ENCODE results near the gene MRGPRG.

MRGPRG gene

DNA sequence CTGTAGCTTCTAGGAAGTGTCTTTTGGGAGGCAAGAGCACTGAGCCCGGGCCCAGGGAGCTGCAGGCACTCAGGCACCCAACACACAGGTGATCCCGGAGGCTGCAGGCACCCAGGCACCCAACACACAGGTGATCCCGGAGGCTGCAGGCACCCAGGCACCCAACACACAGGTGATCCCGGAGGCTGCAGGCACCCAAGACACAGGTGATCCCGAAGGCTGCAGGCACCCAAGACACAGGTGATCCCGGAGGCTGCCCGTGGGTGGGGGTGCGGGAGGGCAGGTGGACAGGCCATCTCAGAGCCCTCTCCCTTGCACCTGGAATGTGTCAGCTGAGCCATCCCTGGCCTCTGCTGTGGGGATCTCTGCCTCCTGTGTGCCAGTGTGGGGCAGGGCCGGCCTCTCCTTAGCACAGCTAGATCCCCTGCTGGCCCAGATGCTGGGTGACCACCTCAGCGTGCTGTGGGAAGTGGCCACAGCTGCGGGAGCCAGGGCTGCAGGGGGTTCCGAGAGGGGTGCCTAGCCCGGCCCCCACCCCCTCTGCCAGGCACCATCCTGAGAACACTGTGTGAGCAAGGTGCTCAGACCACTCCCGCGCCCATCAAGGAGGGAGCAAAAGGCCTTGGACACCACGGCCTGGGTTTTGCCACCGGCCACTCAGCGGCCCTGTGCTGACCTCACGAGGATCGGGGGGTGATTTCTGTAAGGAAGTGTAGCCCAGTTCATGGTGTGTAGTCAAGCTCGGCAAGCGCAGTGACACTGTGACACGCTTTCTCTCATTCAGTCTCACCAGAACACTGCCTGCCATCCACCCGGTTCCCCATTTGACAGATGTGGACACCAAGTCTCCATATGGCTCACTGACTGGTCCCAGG, 14.2 kb downstream of the MRGPRG start:
- TF ChIP-seq, protein P1, sequence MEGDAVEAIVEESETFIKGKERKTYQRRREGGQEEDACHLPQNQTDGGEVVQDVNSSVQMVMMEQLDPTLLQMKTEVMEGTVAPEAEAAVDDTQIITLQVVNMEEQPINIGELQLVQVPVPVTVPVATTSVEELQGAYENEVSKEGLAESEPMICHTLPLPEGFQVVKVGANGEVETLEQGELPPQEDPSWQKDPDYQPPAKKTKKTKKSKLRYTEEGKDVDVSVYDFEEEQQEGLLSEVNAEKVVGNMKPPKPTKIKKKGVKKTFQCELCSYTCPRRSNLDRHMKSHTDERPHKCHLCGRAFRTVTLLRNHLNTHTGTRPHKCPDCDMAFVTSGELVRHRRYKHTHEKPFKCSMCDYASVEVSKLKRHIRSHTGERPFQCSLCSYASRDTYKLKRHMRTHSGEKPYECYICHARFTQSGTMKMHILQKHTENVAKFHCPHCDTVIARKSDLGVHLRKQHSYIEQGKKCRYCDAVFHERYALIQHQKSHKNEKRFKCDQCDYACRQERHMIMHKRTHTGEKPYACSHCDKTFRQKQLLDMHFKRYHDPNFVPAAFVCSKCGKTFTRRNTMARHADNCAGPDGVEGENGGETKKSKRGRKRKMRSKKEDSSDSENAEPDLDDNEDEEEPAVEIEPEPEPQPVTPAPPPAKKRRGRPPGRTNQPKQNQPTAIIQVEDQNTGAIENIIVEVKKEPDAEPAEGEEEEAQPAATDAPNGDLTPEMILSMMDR (IDR thresholded peaks at IDR 0.05): no peak

DNA sequence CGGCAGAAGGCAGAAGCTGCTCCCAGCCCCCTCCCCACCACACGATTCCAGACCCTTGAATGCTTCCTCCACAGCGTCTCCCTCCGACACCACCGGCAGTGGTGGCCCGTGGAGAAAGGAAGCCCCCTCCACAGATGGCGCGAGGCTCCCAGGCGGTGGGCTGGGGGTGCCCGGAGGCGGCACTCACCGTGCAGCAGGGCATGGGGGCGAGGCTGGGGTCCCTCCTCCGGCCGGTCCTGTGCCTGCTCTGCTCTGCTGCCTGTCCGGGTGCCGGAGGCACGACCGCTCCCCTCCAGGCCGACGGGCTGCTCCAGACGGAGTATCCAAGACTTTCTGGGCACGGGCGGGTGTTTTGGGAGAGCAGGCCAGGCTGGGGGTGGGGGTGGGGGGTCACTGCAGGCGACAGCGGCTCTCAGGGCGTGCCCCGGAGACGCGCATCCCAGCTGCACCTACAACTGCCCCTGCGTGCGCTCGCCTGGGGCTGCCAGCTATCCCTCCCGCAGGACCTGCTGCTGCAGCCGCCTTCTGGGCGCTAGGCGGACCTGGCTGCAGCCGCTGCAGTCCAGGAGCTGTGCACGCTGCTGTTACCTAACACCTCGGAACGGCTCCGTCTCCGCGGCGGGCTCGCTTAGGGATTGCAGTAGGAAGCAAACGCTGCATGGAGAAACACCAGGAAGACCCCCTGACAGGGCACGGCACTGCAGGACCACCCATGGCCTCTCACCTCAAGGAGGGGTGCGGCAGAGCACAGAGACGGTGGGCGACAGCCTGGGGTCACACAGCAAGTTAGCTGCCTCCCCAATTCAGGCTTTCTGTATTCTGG, 15.2 kb downstream of the MRGPRG start:
- TF ChIP-seq, protein P1 (IDR thresholded peaks at IDR 0.05): no peak

DNA sequence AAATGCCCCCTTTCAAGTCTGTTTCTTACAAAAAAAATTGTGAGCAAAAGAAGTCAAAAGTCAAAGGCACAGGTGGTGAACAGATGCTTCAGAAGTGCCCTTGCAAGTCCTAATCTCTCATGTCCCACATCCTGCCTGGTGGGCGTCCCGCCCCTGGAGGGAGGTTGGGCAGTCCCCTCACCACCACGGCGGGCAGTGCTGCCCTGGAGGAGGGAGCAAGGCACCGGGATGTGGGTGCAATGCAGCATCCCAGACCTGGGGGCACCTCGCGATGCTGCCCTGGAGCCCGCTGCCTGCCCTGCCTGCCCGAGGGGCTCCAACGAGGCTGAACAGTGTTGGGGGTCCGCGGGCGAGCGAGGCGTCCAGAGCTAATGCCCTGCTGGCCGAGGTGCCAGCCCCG, 15.9 kb downstream of the MRGPRG start:
- TF ChIP-seq, protein P1 (IDR thresholded peaks at IDR 0.05): no peak

DNA sequence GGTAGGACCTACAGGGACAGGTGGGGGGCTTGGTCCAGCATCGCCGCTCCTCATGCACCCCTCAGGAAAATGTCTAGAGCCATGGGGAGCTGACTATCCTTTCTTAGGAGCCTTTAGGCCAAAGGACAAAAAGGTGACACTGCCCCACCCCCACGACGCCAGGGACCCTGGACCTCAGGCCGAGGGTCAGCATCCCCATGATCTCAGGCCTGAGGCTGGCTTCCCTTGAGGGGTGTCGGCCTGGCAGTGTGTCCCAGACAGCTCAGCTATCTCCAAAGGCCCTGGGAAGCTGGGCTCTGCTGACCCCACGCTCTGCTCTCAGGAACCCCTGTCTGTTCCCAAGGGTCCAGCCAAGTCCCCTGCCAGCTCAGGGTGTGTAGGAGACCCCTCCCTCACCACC, 16.3 kb downstream of the MRGPRG start:
- TF ChIP-seq, protein P1 (IDR thresholded peaks at IDR 0.05): no peak

DNA sequence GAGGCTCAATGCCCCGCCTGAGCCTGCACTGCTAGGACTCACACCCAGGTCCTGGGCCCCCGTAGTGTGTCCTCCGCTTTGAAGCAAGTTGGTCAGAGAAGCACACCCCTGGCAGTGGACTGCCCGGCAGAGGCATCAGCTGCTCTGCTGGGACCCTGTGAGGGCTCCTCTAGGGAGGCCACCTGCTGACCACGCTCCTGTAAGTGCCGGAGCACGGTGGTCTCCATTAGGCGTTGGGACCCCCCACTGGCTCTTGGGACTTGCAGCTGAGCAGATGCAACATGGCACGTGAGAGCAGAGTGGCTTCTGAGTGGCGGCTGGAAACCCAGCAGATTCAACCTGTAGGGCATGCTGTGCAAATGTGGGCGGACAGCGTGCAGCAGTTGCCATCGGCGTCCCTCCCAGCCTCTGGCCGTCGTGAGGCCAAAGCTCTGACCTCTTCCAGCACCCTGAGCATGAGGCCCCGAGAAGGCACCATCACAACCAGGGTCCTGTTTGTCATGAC, 16.9 kb downstream of the MRGPRG start:
- TF ChIP-seq, protein P1 (IDR thresholded peaks at IDR 0.05): no peak

DNA sequence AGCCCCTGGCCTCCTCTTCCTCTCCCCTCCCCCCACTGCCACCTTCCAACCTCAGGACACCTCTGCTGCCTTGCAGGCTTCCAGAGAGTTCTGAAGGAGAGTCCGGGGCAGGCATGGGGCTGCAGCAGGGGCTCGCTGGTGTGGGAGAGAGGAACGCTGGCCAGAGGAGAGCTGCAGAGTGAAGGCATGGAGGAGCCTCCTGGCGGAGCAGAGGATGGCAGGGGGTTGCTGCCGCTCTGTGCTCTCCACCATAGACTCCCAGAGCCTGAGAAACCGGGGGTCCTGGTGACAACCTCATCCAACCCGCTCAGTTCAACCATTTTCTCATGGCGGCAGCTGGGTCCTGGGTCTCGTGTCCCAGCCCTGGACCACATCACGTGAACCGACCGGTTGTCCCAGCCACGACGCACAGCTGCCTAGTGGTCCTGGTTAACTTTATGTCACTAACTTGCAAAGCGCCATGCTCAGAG, 17.5 kb downstream of the MRGPRG start:
- TF ChIP-seq, protein P1 (IDR thresholded peaks at IDR 0.05): no peak

DNA sequence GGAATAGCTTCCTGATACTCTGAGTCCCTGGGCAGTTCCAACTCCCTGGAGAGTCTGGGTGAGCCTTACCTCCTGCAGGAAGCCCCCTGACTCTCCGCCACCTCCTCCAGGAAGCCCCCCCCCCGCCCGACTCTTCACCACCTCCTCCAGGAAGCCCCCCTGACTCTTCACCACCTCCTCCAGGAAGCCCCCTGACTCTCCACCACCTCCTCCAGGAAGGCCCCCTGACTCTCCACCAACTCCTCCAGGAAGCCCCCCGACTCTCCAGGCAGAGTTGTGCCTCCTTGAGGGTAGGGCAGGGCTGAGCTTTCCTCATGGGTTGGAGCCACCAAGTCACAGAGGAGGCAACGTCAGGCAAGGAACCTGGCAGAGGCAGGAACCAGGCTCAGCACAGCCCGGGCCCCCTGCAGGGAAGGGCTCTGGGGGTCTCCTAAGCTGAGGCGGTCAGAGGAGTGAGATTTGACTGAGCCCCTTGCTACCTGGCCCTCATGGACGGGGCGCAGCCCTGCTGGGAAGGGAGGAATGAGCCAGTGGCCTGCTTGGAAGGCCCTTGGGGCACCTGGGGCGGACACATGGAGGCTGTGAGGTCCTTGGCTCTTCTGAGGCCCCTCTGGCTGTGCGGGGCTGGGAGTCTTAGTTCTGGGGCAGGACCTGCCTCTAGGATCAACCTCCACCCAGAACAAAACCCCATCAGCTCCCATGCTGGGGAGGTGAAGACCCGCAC, 18.1 kb downstream of the MRGPRG start:
- TF ChIP-seq, protein P1 (IDR thresholded peaks at IDR 0.05): no peak

Measured in LNCAP (cell line).